B cell (primary cell): ENCODE data around the gene MIOX. TPM values are rescaled to one million over a fixed set of nuclear protein-coding genes. Genes with fewer than 3 reads are reported as not detected.

Source experiments
- ATAC-seq: fragments of 200-7000 bp; cut with Tn5 transposase; one replicate; pipeline ENCODE4 v1.10.0; 2021; ENCODE audit warnings: low read depth, mild to moderate bottlenecking, moderate number of reproducible peaks, moderate library complexity
- CTCF ChIA-PET: fragments of 350-600 bp; sonication (Branson Sonifier 250); formaldehyde crosslinking; loops from one replicate; lab custom pipeline; 2021; ENCODE audit warnings: antibody characterized with exemption, inconsistent platforms; lab: Charles Lee
- POLR2A ChIA-PET: fragments of 350-600 bp; sonication (Branson Sonifier 250); formaldehyde crosslinking; loops from one replicate; lab custom pipeline; 2021; ENCODE audit warnings: antibody characterized with exemption; lab: Charles Lee
- DNase-seq: peaks from one replicate; pipeline ENCODE4 v3.0.0; 2013
- H2AFZ ChIP-seq: 2 replicates; pipeline ENCODE4 v1.6.1; 2012; ENCODE audit warnings: mild to moderate bottlenecking, low read depth, low read length; ENCODE audit not compliant: insufficient read depth, poor library complexity, severe bottlenecking
- H3K27ac ChIP-seq, 2 donors: 1 replicate in 1 of 2; 2 replicates in 1 of 2; pipeline ENCODE4 v1.5.1; 2012 to 2013; ENCODE audit warnings: low read length in 2 of 2, mild to moderate bottlenecking in 2 of 2, moderate library complexity in 1 of 2
- H3K27me3 ChIP-seq, 4 experiments: fragments of 200-600 bp in 1 of 4; sonication (generic) in 1 of 4; replicated peaks in 1 of 4; 1 replicate in 2 of 4; 2 replicates in 2 of 4; pipeline versions ENCODE4 v1.6.1 to v1.7.0; 2013 to 2016; ENCODE audit warnings: low read length in 3 of 4, mild to moderate bottlenecking in 2 of 4, mixed read lengths in 1 of 4, moderate library complexity in 1 of 4; ENCODE audit not compliant: insufficient read depth in 4 of 4, control insufficient read depth in 3 of 4; ENCODE audit errors: control extremely low read depth in 1 of 4
- H3K36me3 ChIP-seq, 2 experiments: replicated peaks in 1 of 2; 1 replicate in 1 of 2; 2 replicates in 1 of 2; pipeline versions ENCODE4 v1.6.1 to v1.7.1; 2013; ENCODE audit warnings: low read length in 1 of 2; ENCODE audit not compliant: insufficient read depth in 2 of 2, control insufficient read depth in 1 of 2; ENCODE audit errors: control extremely low read depth in 1 of 2, extremely low read depth in 1 of 2
- H3K4me1 ChIP-seq, 2 donors: fragments of 200-600 bp in 1 of 2; sonication (generic) in 1 of 2; 1 replicate in 1 of 2; 2 replicates in 1 of 2; pipeline versions ENCODE4 v1.5.1 to v1.6.1; 2013 to 2017; ENCODE audit warnings: low read length in 2 of 2; ENCODE audit not compliant: control insufficient read depth in 2 of 2, insufficient read depth in 2 of 2
- H3K4me2 ChIP-seq: replicated peaks from 2 replicates; pipeline ENCODE3; 2012; ENCODE audit warnings: mild to moderate bottlenecking, low read depth, low read length; ENCODE audit not compliant: poor library complexity, severe bottlenecking
- H3K4me3 ChIP-seq, 5 experiments: fragments of 200-600 bp in 1 of 5; sonication (generic) in 1 of 5; 1 replicate in 3 of 5; 2 replicates in 2 of 5; pipeline versions ENCODE4 v1.5.1 to v1.7.0; 2011 to 2016; ENCODE audit warnings: low read length in 4 of 5, mild to moderate bottlenecking in 4 of 5, low read depth in 2 of 5, control low read depth in 1 of 5, moderate library complexity in 1 of 5; ENCODE audit not compliant: insufficient read depth in 1 of 5; ENCODE audit errors: control extremely low read depth in 1 of 5, extremely low read depth in 1 of 5
- H3K79me2 ChIP-seq: fragments of 200-600 bp; sonication (generic); one replicate; pipeline ENCODE4 v1.6.0; 2016; ENCODE audit warnings: low read length; ENCODE audit not compliant: control insufficient read depth, insufficient read depth
- H3K9ac ChIP-seq: fragments of 200-600 bp; sonication (generic); 2 replicates; pipeline ENCODE4 v1.6.1; 2017; ENCODE audit warnings: mild to moderate bottlenecking, low read length, moderate library complexity
- H3K9me3 ChIP-seq, 3 donors: one replicate each; pipeline versions ENCODE4 v1.6.1 to v1.7.1; 2013; ENCODE audit warnings: low read length in 2 of 3; ENCODE audit not compliant: control insufficient read depth in 2 of 3, insufficient read depth in 1 of 3; ENCODE audit errors: control extremely low read depth in 1 of 3
- H4K20me1 ChIP-seq: 2 replicates; pipeline ENCODE4 v1.6.0; 2012; ENCODE audit warnings: mild to moderate bottlenecking, low read length; ENCODE audit not compliant: insufficient read depth, control insufficient read depth, poor library complexity, severe bottlenecking
- H3K27ac Mint-ChIP-seq: one replicate; pipeline ENCODE4 v1.8.0; 2021; ENCODE audit warnings: mixed read lengths
- H3K27me3 Mint-ChIP-seq: one replicate; pipeline ENCODE4 v1.8.0; 2021; ENCODE audit warnings: mixed read lengths
- H3K4me1 Mint-ChIP-seq: one replicate; pipeline ENCODE4 v1.8.0; 2021; ENCODE audit warnings: mixed read lengths
- H3K4me3 Mint-ChIP-seq: one replicate; pipeline ENCODE4 v1.8.0; 2021; ENCODE audit warnings: mixed read lengths
- H3K9me3 Mint-ChIP-seq: one replicate; pipeline ENCODE4 v1.8.0; 2022; ENCODE audit warnings: mixed read lengths; ENCODE audit not compliant: insufficient read depth
- CTCF ChIP-seq: fragments of 200-600 bp; IDR thresholded peaks from one replicate; pipeline ENCODE4 v1.8.0; 2022; ENCODE audit warnings: antibody characterized with exemption, mild to moderate bottlenecking
- EZH2 ChIP-seq: IDR thresholded peaks from 2 replicates; pipeline ENCODE4 v1.6.1; 2012; ENCODE audit warnings: borderline replicate concordance, low read depth, mild to moderate bottlenecking, moderate library complexity, low read length; ENCODE audit not compliant: insufficient read depth, poor library complexity, severe bottlenecking
- WGBS: methylation state at CpG from one replicate; pipeline ENCODE4 v1.1.5; 2013; ENCODE audit warnings: missing lambda C conversion rate; ENCODE audit not compliant: insufficient coverage; 5-methylcytosine and 5-hydroxymethylcytosine counted together
- intact Hi-C: fragments of 100-400 bp; cut with micrococcal nuclease; formaldehyde crosslinking; loops from one replicate; pipeline ENCODE4 v1.10.0; 2022
- polyA plus RNA-seq: library from polyadenylated mRNA; depleted of rRNA; stranded (reverse); fragments of >200 nt; gene quantifications from 2 replicates; pipeline ENCODE4 v1.2.3, GENCODE V29; 2012
- total RNA-seq, 2 donors: library from RNA; stranded (reverse); fragments of 120-200 nt in 1 of 2; gene quantifications; 1 replicate in 1 of 2; 2 replicates in 1 of 2; pipeline versions ENCODE4 v1.2.3 to v1.2.4, GENCODE V29; 2013 to 2022

Gene MIOX
- total and polyA plus RNA-seq, 2 donors (not counting 1 experiment from before 2014, with no cell fraction given) = 0.88 TPM; not detected in 1

DNA sequence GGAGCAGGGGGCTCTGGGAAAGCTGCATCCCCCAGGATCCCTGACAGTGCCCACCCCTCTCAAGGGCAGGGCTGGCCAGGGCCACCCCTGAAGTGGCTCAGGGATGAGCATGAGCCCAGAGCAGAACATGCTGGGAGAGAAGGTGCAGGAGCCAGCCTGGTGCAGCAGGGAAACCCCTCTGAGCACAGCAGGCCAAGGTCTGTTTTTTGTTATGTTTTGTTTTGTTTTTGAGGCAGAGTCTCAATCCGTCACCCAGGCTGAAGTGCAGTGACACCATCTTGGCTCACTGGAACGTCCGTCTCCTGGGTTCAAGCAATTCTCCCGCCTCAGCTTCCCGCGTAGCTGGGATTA lies 11.0 kb upstream of the MIOX start:
- Histone ChIP-seq H4K20me1 (peaks cover 36% of the 10 kb centered on the region), H3K27ac (no peak overlapping the region), H3K4me3 (peak overlapping the region in 1 of 5 experiments; percentile 72)

More for the DNA sequence above, 11.0 kb upstream of the MIOX start:
- peaks cover 49% of the 10 kb centered on the region for H3K79me2 ChIP-seq
- no peaks in the 10 kb centered on the region for H3K9me3 Mint-ChIP-seq
- peaks cover 4% of the 10 kb centered on the region for H3K27me3 Mint-ChIP-seq
- WGBS = 80% methylated on average over 3 of the region's 6 CpGs
- CTCF ChIA-PET = interaction anchor here (3.5 kb wide), 1 partner anchor 22 kb away, joined by 12 read pairs; no protein-coding TSS in a partner anchor
- H3K36me3 ChIP-seq = peaks cover 0 to 5% of the 10 kb centered on the region in 2 experiments
- H3K4me1 Mint-ChIP-seq = peaks cover 46% of the 10 kb centered on the region
- peak overlapping the region; percentile 99 for H3K4me2 ChIP-seq
- H3K27ac Mint-ChIP-seq = peak overlapping the region; percentile 71
- H3K4me3 Mint-ChIP-seq = peak overlapping the region; percentile 74
- POLR2A ChIA-PET = no interaction called here
- ATAC-seq (no peak), DNase-seq (no peak)
- H3K9me3 ChIP-seq = no peaks in the 10 kb centered on the region
- H3K9ac ChIP-seq = peak overlapping the region; percentile 87
- peaks cover 0 to 2% (median 0%) of the 10 kb centered on the region in 4 experiments for H3K27me3 ChIP-seq
- H2AFZ ChIP-seq = peak overlapping the region; percentile 95
- TF ChIP-seq EZH2 (no peak), CTCF (no peak)
- peaks cover 39 to 43% of the 10 kb centered on the region in 2 donors for H3K4me1 ChIP-seq
- intact Hi-C loops = loop anchor here (1.0 to 10.0 kb wide), 2 partner anchors 145 to 541 kb away; no protein-coding TSS in a partner anchor
